Inflammatory macrophage treated with lipopolysaccharide for 4 hours (primary cell): ENCODE data around the gene IGIP.
"Not testable (repeated sequence)": the region's sequence is repeated elsewhere in the genome, so short reads cannot be mapped to it uniquely, and the experiment has no call there.

Experiments used
- DNase-seq: peaks from one replicate; pipeline ENCODE4 v3.0.0-alpha.2; 2020

The IGIP gene

GRCh38 chr5:140143521-140144258 lies 18.0 kb downstream of the IGIP start:
- no peak for DNase-seq

GRCh38 chr5:140145256-140145655 lies 19.5 kb downstream of the IGIP start:
- DNase-seq = no peak

DNA sequence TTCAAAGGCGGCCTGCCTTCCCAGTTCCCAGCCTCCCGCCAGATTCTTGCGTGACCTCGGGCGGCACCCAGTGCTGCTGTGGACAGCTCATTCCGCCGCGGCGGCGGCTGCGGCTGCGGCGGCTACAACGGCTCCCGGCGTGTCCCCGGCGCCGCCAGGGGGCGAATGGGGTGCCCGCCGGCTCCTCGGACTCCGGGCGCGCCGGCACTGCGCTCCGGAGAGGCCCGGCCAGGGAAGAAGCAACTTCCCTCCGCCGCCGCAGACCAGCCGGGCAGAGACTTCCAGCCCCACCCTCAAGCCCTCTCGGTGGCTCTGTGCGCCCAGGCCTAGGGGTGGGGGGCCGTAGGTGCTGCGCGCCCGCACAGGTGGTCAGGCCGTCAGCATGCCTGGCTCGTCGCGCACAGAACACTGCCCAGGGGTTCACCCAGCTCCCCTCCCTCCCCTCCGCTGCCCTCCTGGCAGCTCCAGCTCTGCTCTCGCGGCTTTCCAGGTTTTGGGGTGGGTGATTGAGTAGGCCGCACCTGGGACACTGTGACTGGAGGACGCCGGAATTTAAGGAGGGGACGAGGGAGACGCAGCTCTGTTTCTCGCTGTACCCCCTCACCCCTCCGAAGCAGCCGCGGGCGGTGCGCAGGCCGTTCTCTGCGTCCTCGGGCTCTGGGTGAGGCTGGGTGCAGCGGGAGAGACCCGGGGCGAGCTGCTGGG lies 20.2 kb downstream of the IGIP start:
- peak; percentile 78 for DNase-seq

GRCh38 chr5:140146523-140146842 lies 20.7 kb downstream of the IGIP start:
- DNase-seq = no peak

GRCh38 chr5:140147460-140147859 lies 21.7 kb downstream of the IGIP start:
- no peak for DNase-seq

- no peak for DNase-seq
Observed at GRCh38 chr5:140148508-140148907, 22.8 kb downstream of the IGIP start.

- DNase-seq = no peak
Observed at GRCh38 chr5:140150201-140150600, 24.5 kb downstream of the IGIP start.

- no peak for DNase-seq
Observed at GRCh38 chr5:140151144-140152021, 25.6 kb downstream of the IGIP start.

DNA sequence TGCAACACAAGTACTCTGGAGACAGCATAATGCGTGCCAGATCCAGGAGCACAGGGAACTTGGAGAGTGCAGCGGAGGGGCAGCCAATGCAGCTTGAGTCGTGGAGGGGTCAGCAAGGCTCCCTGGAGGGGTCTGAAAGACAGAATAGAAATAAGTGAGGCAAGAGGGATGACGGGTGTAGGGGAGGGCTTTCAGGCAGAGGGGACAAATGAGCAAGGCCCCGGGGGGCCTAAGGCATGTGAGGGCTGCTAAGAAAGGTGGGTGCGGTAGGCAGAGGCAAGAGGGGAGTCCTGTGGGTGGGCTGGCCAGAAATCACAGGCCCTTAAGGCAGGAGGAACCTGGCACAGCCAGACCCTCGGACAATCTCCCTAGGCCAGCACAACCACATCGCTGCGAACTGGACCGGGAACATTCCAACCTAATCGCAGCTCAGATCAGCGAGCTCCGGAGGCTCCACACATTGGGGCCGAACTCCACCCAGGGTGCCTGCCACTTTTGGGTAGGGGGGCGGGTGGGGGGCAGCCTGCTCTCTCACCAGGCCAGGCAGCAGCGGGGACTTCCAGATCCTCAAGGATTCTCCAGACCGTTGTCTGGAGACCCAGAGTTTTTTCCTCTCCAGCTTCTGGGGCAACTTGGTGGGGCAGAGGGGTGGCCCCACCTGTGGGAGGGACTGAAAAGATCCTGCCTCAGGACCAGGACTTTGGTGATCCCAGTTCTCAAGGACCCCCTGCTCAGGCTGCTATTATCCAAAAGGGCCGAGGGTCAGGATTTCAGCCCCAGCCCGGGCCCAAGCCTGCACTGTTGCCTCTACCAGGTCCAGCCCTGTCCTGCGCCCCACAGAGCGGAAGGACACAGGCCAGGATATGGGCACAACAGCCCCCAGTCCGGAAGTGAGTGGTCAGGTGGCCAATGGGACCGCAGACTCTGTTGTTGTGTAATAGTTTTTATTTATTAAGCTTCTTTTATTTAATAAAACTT lies 26.6 kb downstream of the IGIP start:
- DNase-seq = no peak

- no peak for DNase-seq
Observed at GRCh38 chr5:140153255-140153654, 27.5 kb downstream of the IGIP start.

- no peak for DNase-seq
Observed at GRCh38 chr5:140153905-140154304, 28.2 kb downstream of the IGIP start.

GRCh38 chr5:140154710-140155381 lies 29.1 kb downstream of the IGIP start:
- not testable (repeated sequence) for DNase-seq

DNA sequence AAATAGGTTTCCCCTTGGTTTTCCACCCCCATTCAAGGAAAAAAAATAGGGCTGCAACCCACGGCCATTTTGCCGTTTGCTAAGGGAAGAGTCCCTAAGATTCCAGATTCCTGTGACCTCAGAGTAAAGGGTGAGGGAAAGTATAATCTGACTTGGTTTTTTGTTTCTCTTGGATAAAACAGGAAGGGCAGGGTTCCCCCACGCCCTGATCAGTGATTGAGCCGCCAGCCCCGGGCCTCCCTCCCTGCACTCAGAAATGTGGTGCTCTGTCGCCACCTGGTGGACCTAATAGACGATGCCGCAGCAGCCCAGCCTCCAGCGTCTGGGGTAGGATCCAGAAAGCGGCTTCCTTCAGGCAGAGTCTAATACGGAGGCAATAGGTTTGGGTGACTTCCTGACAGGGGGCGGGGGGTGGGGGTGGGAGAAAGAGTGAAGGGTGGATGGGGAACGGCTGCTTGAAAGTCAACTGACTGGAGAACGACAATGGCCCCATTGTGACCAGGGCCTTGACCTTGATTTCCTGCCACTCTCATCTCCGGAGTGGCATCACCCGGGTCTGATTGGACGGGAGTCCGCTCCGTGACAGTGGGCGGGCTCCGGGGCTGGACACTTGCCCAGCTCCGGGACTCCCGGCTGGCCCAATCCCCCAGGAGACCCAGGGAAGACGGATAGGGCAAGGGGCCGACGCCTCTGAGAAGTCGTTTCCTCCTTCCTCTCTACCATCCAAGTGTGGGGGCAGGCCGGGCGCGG lies 31.5 kb downstream of the IGIP start:
- DNase-seq = peak; percentile 82

GRCh38 chr5:140159014-140159927 lies 33.5 kb downstream of the IGIP start:
- DNase-seq = no peak

- no peak for DNase-seq
Observed at GRCh38 chr5:140162275-140162674, 36.5 kb downstream of the IGIP start.

- DNase-seq = no peak
Observed at GRCh38 chr5:140162781-140163180, 37.0 kb downstream of the IGIP start.

DNA sequence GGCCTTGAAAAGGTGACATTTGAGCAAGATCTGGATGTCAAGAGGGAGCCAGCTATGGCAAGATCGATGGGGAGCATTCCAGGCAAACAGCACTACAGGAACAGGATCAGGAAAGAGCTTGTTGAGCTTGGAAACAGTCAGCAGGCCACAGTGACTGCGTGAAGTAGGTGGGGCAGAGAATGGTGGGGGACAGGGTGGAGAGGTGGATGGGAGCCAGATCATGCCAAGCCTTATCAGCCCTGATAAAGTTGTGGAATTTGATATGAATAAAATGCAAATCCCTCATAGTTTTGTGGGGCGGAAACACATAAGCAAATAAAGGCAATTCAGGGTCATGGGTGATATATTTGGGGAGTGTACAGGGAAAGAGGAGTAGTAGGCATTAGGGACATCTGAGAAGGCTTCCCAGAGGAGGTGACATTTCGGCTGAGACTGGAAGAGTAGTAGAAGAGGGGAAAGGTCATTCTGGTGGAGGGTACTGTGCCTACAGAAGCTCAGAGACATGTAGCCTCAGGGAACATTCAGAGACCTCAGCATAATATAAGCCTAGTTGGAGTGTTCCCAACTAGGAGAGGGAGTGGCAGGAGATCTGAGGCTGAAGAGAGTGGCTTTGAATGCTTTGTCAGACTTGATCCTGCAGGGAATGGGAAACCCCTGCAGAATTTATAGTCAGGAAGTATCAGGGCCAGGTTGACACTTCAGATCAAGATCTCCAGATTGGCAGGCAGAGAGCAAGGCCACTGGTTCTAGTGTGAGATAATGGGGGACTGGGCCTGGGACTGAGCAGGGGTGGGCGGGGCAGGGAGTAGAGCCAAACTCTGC lies 39.6 kb downstream of the IGIP start:
- DNase-seq = no peak

- DNase-seq = no peak
Observed at GRCh38 chr5:140165923-140166270, 40.2 kb downstream of the IGIP start.

DNA sequence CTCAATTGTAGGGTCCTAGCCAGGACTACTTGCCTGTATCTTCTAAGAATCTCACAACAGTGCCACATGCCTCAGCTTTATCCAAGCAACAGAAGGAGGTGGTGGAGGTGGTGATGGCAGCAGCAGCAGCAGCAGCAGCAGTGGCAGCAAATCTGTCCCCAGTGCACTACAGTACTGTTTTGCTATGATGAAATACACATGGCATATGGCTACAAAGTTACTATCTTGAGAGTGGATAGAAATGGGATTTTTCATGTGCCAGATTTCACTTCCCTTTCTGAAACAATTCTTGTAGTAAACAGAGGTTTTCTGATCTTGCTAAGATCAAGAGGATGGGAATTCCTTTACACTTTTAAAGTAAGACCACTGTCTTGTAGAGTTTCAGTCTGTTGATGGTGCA lies 41.2 kb downstream of the IGIP start:
- DNase-seq = peak; percentile 76
